Activated CD8-positive, alpha-beta memory T cell treated with anti-CD3 and anti-CD28 coated beads, Interleukin-2, amount 50 U/mL, for 24 hours (primary cell): ENCODE results near the gene SMARCD1.
"Not testable (repeated sequence)": the region's sequence is repeated elsewhere in the genome, so short reads cannot be mapped to it uniquely, and the experiment has no call there.

ENCODE experiments used
- DNase-seq: peaks from one replicate; pipeline ENCODE4 v3.0.0-alpha.2; 2020; ENCODE audit errors: extremely low read depth

Gene SMARCD1

GRCh38 chr12:50077099-50077498 lies 8.0 kb upstream of the SMARCD1 start:
- DNase-seq: no peak

GRCh38 chr12:50078281-50078680 lies 6.9 kb upstream of the SMARCD1 start:
- DNase-seq: no peak

GRCh38 chr12:50079771-50080170 lies 5.4 kb upstream of the SMARCD1 start:
- DNase-seq: no peak

GRCh38 chr12:50081096-50081808 lies 3.9 kb upstream of the SMARCD1 start:
- no peak for DNase-seq

DNA sequence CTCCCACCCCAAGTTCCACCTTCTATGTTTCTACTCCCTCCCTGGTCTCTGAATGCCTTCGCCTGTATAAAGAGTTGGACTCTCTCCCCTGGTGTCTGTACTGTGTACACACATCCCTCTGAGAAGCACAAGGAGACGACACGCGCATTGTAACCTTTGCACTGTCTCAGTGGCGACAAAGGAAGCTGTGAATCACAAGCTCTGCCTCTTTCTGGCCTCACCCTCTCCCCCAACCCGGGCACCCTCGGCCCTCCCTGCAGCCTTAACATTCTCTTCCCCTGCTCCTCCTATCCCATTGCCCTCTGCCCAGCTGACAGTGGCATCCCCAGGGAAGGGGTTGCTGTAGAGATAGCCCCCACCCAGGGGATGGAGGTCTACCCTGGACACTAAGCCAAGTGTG lies 2.5 kb upstream of the SMARCD1 start:
- no peak for DNase-seq

DNA sequence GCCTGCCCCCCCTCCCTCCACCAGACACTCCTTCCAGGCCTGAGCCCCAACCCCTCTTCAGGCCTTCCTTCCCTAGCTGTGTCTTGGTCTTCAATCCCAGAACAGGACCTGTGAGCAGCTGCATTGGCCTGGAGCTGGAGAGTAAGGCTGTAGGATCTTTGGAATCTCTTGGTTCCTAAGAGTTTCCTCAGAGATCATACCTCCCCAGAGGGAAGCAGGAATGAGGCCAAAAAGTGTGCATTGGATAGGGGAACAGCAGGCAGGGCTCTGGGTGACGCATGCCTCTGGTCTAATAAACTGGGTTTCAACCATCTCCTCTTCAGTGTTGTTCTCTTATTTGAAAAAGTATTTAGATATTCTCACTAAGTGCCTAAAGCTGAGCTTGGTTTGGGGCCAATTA lies 1.8 kb upstream of the SMARCD1 start:
- DNase-seq: no peak

DNA sequence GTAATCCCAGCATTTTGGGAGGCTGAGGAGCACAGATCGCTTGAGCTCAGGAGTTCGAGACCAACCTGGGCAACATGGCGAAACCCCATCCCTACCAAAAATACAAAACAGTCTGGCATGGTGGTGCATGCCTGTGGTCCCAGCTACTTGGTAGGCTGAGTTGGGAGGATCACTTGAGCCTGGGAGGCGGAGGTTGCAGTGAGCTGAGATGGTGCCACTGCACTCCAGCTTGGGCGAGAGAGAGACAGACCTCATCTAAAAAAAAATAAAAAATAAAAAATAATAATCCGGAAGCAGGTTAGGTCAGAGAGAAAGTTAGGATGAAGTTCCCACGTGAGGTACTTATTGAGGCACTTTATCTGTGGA lies 750 bp upstream of the SMARCD1 start:
- DNase-seq: not testable (repeated sequence)

DNA sequence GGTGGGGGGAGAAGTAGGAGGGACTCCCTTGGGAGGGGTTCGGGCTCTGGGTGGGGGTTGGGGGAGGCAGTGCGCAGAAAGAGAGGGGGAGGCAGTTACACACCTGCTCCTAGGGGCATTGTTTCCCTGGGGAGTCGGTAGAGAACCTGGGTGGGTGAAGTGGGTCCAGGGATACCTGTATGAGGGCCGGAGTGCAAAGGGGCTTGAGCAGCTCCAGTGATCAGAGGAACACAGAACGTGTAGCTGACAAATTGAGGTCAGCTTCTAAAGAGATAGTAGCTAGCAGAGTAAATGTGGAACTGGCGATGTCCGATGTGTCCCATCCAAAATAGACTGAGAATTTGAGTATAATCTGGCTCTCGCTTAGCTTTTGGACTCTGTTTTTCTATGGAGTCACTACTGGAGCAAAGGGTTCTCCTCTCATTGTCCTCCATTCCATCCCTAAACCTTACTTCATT lies 502 bp downstream of the SMARCD1 start:
- DNase-seq: no peak

- no peak for DNase-seq
Measured at GRCh38 chr12:50086148-50086547, 1.0 kb downstream of the SMARCD1 start.

- DNase-seq: no peak
Measured at GRCh38 chr12:50087151-50087550, 2.0 kb downstream of the SMARCD1 start.

GRCh38 chr12:50087995-50088394 lies 2.9 kb downstream of the SMARCD1 start:
- DNase-seq: no peak

DNA sequence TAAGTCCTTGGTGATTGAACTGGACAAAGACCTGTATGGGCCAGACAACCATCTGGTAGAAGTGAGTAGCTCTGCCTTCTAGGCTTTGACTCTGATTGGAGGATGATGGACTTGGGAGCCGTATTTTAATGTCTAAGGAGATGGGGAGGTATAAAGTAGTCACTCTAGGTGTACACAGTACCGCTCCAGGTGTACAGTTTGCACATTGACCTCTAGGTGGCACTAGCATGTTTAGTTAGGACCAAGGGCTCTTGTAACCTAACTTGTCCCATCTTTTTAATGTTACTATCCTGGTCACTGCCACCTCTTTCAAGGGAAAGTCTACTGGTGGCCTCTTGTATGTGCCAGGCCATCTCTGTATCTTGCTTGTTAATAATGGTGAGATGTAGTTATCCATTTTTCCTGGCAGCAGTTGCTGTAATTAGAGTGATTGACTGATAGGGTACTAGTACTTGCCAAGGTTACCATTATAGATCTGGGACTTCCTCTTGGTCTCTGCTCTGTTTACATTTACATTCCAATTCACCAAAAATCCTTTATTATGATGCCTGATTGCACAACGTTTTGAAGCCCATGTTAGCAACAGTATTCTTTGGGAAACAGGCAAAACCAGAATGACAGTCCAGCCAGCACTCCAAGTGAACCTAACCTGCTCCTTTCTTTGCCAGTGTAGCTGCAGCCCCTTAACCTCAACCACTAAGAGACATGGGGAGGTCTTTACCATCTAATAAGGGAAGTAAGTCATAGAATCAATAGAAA lies 3.6 kb downstream of the SMARCD1 start:
- peak; percentile 23 for DNase-seq

DNA sequence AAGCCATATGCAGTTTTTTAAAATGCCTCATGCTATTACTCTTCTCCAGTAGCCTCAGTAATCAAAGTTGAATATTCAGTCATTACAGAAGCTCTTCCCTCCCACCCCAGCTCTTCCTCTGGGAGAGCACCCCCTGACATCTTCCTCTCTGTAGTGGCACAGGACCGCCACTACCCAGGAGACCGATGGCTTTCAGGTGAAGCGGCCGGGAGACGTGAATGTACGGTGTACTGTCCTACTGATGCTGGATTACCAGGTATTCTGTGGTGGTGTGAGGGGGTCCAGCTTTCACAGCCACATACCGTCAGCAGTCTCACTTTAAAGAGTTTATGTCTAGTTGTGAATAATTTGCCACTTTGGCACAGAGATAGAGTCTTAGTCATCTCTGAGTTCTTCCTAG lies 4.6 kb downstream of the SMARCD1 start:
- no peak for DNase-seq

DNA sequence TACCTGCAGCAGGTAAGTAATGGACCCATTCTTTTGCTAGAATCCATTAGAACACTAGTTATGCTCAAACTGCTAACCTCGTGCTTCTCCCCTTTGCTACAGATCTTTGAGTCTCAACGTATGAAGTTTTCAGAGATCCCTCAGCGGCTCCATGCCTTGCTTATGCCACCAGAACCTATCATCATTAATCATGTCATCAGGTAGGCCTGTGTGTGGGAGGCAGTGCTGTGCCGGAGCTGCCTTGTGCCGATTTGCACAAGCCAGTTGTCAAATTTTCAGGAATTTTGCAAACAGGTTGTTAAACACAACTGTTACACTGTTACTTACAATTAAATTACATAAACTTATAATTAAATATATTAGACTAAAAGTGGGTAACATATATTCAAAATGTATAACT lies 5.2 kb downstream of the SMARCD1 start:
- DNase-seq: no peak

- no peak for DNase-seq
Measured at GRCh38 chr12:50097952-50098351, 12.8 kb downstream of the SMARCD1 start.

DNA sequence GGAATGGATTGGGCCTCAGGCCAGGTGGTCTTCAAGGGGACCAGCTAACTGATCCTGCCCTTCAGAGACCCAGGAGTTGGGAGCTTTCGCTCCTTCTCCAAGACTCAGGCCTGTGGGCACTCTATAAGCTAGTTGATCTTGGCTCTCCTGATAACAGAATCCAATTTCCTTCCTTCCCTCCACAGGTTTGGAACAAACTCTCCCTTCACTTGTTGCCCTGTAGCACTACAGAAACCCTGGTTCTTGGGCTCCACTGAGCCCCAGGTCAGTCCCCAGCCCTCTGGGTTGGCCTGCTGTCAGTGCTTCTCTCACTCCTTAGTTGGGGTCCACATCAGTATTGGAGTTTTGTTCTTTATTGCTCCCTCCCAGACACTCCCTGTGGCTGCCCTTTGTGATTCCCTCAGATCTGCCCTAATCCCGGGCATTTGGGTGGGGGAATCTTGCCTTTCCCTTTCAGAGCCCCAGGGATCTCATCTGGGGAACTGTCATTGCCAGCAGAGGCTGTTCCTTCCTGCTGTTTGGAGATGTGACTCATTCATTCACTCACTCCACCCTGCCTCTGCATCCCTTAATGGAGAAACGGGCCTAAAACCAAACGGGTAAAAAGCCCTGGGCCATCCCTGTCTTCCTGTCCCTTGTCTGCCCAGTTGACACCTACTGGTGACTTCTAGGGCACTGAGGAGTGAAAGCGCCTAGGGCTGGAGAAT lies 14.3 kb downstream of the SMARCD1 start:
- no peak for DNase-seq

DNA sequence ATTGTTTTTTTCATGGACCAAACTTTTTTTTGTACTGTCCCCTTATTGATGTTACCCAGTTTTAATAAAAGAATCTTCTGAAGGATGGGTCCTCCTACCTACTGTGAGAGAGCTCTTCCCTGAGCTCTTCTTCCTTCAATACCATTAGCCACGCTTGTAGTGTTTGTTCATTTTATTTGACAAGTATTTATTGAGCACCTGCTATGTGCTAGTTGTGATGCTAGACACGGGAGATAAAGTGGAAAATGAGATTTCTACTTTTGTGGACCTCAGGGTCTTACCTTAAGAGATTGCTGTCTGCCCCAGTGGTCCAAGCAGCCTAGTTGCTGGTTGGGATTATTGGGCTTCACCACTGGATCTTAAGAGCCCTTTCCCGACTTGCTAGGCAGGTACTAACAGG lies 15.4 kb downstream of the SMARCD1 start:
- no peak for DNase-seq

- no peak for DNase-seq
Measured at GRCh38 chr12:50101663-50102062, 16.5 kb downstream of the SMARCD1 start.

GRCh38 chr12:50102131-50102531 lies 17.0 kb downstream of the SMARCD1 start:
- no peak for DNase-seq

- DNase-seq: no peak
Measured at GRCh38 chr12:50102646-50103309, 17.6 kb downstream of the SMARCD1 start.

GRCh38 chr12:50103351-50103750 lies 18.2 kb downstream of the SMARCD1 start:
- no peak for DNase-seq

DNA sequence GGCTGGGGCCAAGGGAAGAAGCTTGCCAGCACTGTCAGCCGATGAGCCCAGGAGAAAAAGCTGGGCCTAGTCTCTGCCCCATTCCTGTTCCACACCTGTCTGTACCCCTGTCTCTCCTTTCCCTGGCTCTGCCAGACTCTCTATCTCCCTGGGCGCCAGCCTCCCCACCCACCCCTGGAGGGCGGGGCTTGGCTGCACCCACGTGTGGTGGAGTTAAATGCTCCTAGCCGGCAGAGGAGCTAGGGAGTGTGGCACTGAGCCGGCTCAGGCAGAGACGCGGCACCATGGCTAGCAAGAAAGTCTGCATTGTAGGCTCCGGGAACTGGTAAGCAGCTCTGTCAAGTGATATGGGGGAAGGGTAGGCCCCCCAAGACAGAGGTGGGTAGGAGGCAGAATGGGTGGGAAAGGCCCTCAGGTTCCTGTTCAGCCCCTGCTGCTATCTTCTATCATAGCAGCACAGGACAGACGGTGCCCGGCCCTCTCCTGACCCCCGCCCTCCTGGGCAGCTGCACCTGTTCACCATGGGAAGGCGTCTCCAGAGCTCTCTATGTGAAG lies 18.7 kb downstream of the SMARCD1 start, which contains the start of gene GPD1:
TSS of gene GPD1 (plus strand) at position 242 of the 555 bp plus-strand sequence. CDS start at position 285, 43 bp downstream.
- no peak for DNase-seq
